Measurements from ENCODE around the gene DNAJB13. TPM values are rescaled to one million over a fixed set of nuclear protein-coding genes. Genes with fewer than 3 reads are reported as not detected.

The DNAJB13 gene
- total RNA-seq, 1 experiment from 2014 or later = not detected

GRCh38 chr11:73974604-73975478 is 24.0 kb downstream of the DNAJB13 start:
- Histone ChIP-seq H2AFZ (ENCODE audit: low read length) (no peak overlapping the region), H4K91ac (ENCODE audit: insufficient read length, low read depth, low read length) (no peak overlapping the region), H2AK5ac (ENCODE audit: insufficient read length, low read length) (no peak overlapping the region), H3K23ac (ENCODE audit: insufficient read length, low read depth, low read length) (no peak overlapping the region), H3K79me2 (ENCODE audit: insufficient read depth, low read length) (no peaks in the 10 kb centered on the region), H4K20me1 (ENCODE audit: control insufficient read depth, insufficient read depth, insufficient read length) (no peaks in the 10 kb centered on the region), H3K27me3 (ENCODE audit: insufficient read depth, low read length) (no peaks in the 10 kb centered on the region), H4K8ac (replicated peaks; ENCODE audit: insufficient read length, low read depth, low read length) (no peak overlapping the region), H3K9ac (ENCODE audit: extremely low read depth, insufficient read length, low read length) (no peak overlapping the region), H3K14ac (ENCODE audit: insufficient read depth, low read length) (no peak overlapping the region; the same call in 1 of the 2 replicates), H3K4me2 (ENCODE audit: insufficient read depth, insufficient read length, low read length) (no peak overlapping the region), H3K27ac (ENCODE audit: insufficient read length, low read depth, low read length) (no peak overlapping the region), H3K9me3 (ENCODE audit: control insufficient read depth, low read depth, low read length) (no peaks in the 10 kb centered on the region), H4K5ac (ENCODE audit: insufficient read length, low read depth, low read length) (no peak overlapping the region), H3T11ph (ENCODE audit: low read length) (no peak overlapping the region), H3K79me1 (ENCODE audit: insufficient read depth, low read depth, low read length, poor library complexity, severe bottlenecking) (no peaks in the 10 kb centered on the region), H3K4ac (ENCODE audit: low read depth, low read length) (no peak overlapping the region), H3K56ac (ENCODE audit: insufficient read length, low read depth, low read length) (no peak overlapping the region), H3K23me2 (ENCODE audit: insufficient read length, low read depth, low read length, poor library complexity, severe bottlenecking) (no peaks in the 10 kb centered on the region), H3K18ac (ENCODE audit: insufficient read length, low read depth, low read length) (no peak overlapping the region), H2BK12ac (ENCODE audit: insufficient read length, low read depth, low read length) (no peak overlapping the region), H2BK5ac (ENCODE audit: insufficient read length, low read length) (no peak overlapping the region), H2BK20ac (ENCODE audit: low read depth, low read length, poor library complexity, severe bottlenecking) (no peak overlapping the region), H3K4me1 (ENCODE audit: insufficient read depth, low read length) (no peaks in the 10 kb centered on the region), H2BK120ac (ENCODE audit: low read depth, low read length, poor library complexity, severe bottlenecking) (no peak overlapping the region), H2BK15ac (ENCODE audit: low read depth, low read length) (no peak overlapping the region)
- H3K27me3 Mint-ChIP-seq (ENCODE audit: low read depth) = peaks cover 2% of the 10 kb centered on the region; the same call in 1 of the 2 replicates
- WGBS (ENCODE audit: extremely low coverage, insufficient read length, low lambda C conversion rate) = 100% methylated on average over 1 of the region's 13 CpGs
- H3K27ac Mint-ChIP-seq = no peak overlapping the region
- peaks cover 42 to 60% (median 60%) of the 10 kb centered on the region in 3 experiments; a peak in 6 of 7 replicates for H3K36me3 Mint-ChIP-seq (ENCODE audit: insufficient read depth in 1 of 3, low read depth in 3 of 3)
- DNase-seq = no peak
- H3K9me3 Mint-ChIP-seq = no peaks in the 10 kb centered on the region
- TF ChIP-seq CTCF (conservative IDR thresholded peaks at IDR 0.05) = no peak
- H3K4me3 Mint-ChIP-seq = no peak overlapping the region
- H3K4me1 Mint-ChIP-seq = peaks cover 1 to 9% of the 10 kb centered on the region in 2 experiments

Measured in H9 (cell line).